ENCODE data around the gene C17orf67. TPM values are rescaled to one million over a fixed set of nuclear protein-coding genes. Genes with fewer than 3 reads are reported as not detected.

Gene C17orf67
- total RNA-seq, 6 donors from 2014 or later = 0.76 to 4.2 (median 1.6) TPM

DNA sequence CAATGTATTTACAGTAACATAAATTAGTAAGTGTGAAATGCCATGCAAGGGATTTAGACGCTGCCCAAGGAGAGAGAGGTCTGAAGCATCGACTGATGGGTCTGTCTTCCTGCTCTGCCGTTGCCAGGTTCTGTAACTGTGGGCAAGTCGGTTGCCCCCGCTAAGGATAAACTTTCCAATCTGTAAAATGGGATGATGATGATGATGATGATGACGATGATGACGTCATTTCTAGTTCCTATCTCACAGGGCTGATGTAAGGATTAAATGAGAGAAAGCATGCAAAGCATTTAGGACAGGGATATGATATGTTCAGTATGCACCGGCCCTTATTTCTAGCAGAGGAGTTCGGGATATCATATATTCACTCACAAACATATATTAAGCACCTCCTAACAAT lies 54.8 kb downstream of the C17orf67 start:
- no peak overlapping the region for H3K4me3 ChIP-seq
- no peaks in the 10 kb centered on the region for H3K36me3 ChIP-seq
- TF ChIP-seq POLR2AphosphoS5 (IDR thresholded peaks at IDR 0.05) = no peak
- TF ChIP-seq, protein P1, sequence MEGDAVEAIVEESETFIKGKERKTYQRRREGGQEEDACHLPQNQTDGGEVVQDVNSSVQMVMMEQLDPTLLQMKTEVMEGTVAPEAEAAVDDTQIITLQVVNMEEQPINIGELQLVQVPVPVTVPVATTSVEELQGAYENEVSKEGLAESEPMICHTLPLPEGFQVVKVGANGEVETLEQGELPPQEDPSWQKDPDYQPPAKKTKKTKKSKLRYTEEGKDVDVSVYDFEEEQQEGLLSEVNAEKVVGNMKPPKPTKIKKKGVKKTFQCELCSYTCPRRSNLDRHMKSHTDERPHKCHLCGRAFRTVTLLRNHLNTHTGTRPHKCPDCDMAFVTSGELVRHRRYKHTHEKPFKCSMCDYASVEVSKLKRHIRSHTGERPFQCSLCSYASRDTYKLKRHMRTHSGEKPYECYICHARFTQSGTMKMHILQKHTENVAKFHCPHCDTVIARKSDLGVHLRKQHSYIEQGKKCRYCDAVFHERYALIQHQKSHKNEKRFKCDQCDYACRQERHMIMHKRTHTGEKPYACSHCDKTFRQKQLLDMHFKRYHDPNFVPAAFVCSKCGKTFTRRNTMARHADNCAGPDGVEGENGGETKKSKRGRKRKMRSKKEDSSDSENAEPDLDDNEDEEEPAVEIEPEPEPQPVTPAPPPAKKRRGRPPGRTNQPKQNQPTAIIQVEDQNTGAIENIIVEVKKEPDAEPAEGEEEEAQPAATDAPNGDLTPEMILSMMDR (IDR thresholded peaks at IDR 0.05) = no peak
- TF ChIP-seq EP300 (IDR thresholded peaks at IDR 0.05) = no peak
- TF ChIP-seq POLR2A (IDR thresholded peaks at IDR 0.05) = no peak
- ATAC-seq (ENCODE audit: low FRiP score in 2 of 2) = no peak
- H3K9me3 ChIP-seq = no peaks in the 10 kb centered on the region
- H3K27me3 ChIP-seq = no peaks in the 10 kb centered on the region
- peaks cover 12 to 15% (median 13%) of the 10 kb centered on the region in 4 donors for H3K4me1 ChIP-seq
- no peak for DNase-seq
- 87 to 88% methylated on average over 9 of the region's 9 CpGs for WGBS, 2 donors
- H3K27ac ChIP-seq = no peak overlapping the region

DNA sequence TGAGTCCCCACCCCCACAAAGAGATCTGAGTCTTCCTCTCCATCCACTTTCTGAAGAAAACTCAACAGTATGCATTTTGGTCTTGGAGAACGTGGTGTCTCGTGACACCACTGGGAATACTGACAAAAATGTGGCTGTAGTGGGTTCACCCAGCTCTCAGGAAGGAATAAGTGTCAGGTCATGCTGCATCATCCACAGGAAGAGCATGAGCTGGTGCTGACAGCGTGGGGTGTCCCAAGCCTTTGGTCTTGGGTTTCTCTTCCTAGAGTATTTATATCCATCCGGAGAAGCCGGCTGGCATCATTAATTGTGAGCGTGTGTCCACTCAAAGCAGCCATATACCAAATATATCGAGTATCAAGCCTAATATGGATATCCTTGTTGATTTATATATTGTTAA lies 55.9 kb downstream of the C17orf67 start:
- Histone ChIP-seq H3K4me1 (peaks cover 12 to 15% (median 13%) of the 10 kb centered on the region in 4 donors), H3K27me3 (no peaks in the 10 kb centered on the region), H3K4me3 (no peak overlapping the region), H3K9me3 (no peaks in the 10 kb centered on the region), H3K36me3 (no peaks in the 10 kb centered on the region), H3K27ac (no peak overlapping the region)
- TF ChIP-seq POLR2A (IDR thresholded peaks at IDR 0.05) (no peak), POLR2AphosphoS5 (IDR thresholded peaks at IDR 0.05) (no peak), EP300 (IDR thresholded peaks at IDR 0.05) (peak in 1 of 4 donors; percentile 20)
- TF ChIP-seq, protein P1 (IDR thresholded peaks at IDR 0.05) = no peak
- ATAC-seq (ENCODE audit: low FRiP score in 2 of 2) = no peak
- WGBS, 2 donors = 51 to 62% methylated on average over 7 of the region's 7 CpGs
- no peak for DNase-seq

DNA sequence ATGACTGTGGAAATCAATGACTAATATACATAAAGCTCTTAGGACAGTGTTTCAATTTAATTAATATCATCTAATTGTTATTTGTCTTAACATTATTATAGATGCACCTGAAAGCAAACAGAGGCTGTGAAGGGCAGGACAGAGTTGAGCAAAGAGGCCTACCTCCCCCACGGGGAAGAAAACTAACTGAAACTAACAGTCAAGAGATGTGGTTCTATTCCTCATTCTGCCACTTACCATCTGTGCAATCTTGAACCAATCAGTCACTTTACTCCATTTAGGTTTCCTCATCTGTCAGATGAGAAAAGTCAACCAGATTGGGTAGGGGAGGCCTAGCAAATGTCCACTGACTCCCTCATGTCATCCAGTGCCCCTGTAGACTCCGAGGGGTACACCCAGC lies 59.1 kb downstream of the C17orf67 start:
- no peaks in the 10 kb centered on the region for H3K27me3 ChIP-seq
- no peaks in the 10 kb centered on the region for H3K36me3 ChIP-seq
- 66 to 74% methylated on average over 2 of the region's 2 CpGs for WGBS, 2 donors
- no peak overlapping the region for H3K27ac ChIP-seq
- no peak for TF ChIP-seq POLR2A (IDR thresholded peaks at IDR 0.05)
- TF ChIP-seq POLR2AphosphoS5 (IDR thresholded peaks at IDR 0.05) = no peak
- TF ChIP-seq EP300 (IDR thresholded peaks at IDR 0.05) = no peak
- TF ChIP-seq, protein P1 (IDR thresholded peaks at IDR 0.05) = no peak
- ATAC-seq (ENCODE audit: low FRiP score in 2 of 2) = no peak
- no peaks in the 10 kb centered on the region for H3K9me3 ChIP-seq
- no peak overlapping the region for H3K4me3 ChIP-seq
- H3K4me1 ChIP-seq = peaks cover 2 to 4% (median 3%) of the 10 kb centered on the region in 4 donors
- DNase-seq = no peak

DNA sequence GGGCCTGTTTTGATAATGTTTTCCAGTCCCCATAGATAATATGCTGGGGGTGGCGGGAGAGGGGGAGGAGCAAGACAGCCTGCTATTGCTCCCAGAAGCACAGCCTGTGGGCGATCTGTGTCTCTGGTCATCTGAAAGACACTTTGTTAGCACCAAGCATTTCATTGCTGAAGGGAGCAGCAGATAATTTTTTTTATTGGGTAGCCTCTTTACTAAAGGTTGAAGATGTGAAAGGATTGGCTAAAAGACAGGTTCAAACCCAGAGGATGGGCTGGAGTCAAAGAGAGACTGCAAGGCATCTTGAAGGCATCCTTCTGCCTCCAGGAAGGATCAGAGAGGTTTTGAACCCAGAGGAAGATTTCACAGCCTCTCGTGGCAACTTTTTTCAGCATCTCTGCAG lies 60.6 kb downstream of the C17orf67 start:
- Histone ChIP-seq H3K27ac (no peak overlapping the region), H3K36me3 (no peaks in the 10 kb centered on the region), H3K4me1 (no peaks in the 10 kb centered on the region), H3K4me3 (no peak overlapping the region), H3K27me3 (no peaks in the 10 kb centered on the region), H3K9me3 (no peaks in the 10 kb centered on the region)
- TF ChIP-seq POLR2A (IDR thresholded peaks at IDR 0.05) = no peak
- TF ChIP-seq EP300 (IDR thresholded peaks at IDR 0.05) = no peak
- TF ChIP-seq, protein P1 (IDR thresholded peaks at IDR 0.05) = no peak
- TF ChIP-seq POLR2AphosphoS5 (IDR thresholded peaks at IDR 0.05) = no peak
- no peak for DNase-seq
- WGBS, 2 donors = 70 to 91% methylated on average over 3 of the region's 3 CpGs
- ATAC-seq (ENCODE audit: low FRiP score in 2 of 2) = no peak

DNA sequence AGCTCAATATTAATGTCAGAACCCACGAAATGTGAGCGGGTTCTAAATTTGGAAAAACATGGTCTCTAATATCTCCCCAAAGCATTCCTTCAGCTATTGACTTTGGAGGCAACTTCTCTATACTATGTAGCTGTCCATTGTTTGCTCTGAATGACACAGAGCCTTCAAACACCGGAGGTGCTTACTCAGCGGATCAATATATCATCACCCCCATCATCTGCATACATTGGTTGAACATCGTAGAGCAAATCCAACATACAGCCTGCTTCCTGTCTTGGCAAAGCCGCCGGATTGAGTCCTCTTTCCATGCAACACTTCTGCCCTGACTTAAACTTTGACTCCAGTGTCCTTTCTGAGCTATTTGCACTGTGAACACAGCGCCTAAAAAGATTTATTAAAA lies 61.3 kb downstream of the C17orf67 start:
- no peaks in the 10 kb centered on the region for H3K36me3 ChIP-seq
- 66 to 69% methylated on average over 8 of the region's 8 CpGs for WGBS, 2 donors
- H3K9me3 ChIP-seq = no peaks in the 10 kb centered on the region
- DNase-seq (no peak), ATAC-seq (ENCODE audit: low FRiP score in 2 of 2) (no peak)
- TF ChIP-seq POLR2AphosphoS5 (IDR thresholded peaks at IDR 0.05) (no peak), POLR2A (IDR thresholded peaks at IDR 0.05) (no peak), EP300 (IDR thresholded peaks at IDR 0.05) (no peak)
- TF ChIP-seq, protein P1 (IDR thresholded peaks at IDR 0.05) = no peak
- H3K4me3 ChIP-seq = no peak overlapping the region
- H3K4me1 ChIP-seq = no peaks in the 10 kb centered on the region
- H3K27me3 ChIP-seq = no peaks in the 10 kb centered on the region
- no peak overlapping the region for H3K27ac ChIP-seq
